Fibroblast of villous mesenchyme (primary cell): ENCODE results near the gene USP33. TPM values are rescaled to one million over a fixed set of nuclear protein-coding genes. Genes with fewer than 3 reads are reported as not detected.
"Not testable (repeated sequence)": the region's sequence is repeated elsewhere in the genome, so short reads cannot be mapped to it uniquely, and the experiment has no call there.

Experiments used
- DNase-seq: peaks from one replicate; pipeline ENCODE4 v3.0.0-alpha.2; 2010; ENCODE audit warnings: low read depth
- H3K4me3 ChIP-seq: 2 replicates; pipeline ENCODE4 v1.5.1; 2011; ENCODE audit warnings: low read depth, mild to moderate bottlenecking, low read length
- total RNA-seq: library from RNA; depleted of rRNA; stranded (reverse); fragments of >200 nt; gene quantifications from 2 replicates; pipeline ENCODE4 v1.2.3, GENCODE V29; 2012
- TF ChIP-seq, protein P1 (sequence below): IDR thresholded peaks from 2 replicates; pipeline ENCODE4 v1.5.1; 2012; ENCODE audit warnings: low read depth, mild to moderate bottlenecking, low read length; ENCODE audit not compliant: insufficient read depth

The USP33 gene
- total RNA-seq, 1 donor: 120 TPM

DNA sequence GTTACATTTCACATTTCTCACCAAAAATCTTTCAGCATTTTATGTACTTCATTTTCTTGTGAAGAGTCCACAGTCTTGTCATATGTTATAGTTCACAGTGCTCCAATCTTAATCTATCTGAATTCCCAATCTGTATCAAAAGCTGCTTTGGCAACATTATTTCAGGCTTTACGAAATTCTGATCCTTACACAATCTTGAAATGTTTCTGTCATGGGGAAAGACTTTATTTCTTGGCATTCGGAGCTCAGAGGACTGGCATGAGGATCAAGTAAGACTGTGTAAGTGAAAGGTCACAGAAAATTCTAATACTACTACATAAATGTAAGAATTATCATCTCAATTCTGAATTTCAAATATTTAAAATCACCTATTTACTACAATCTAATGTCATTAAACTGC lies 2.0 kb downstream of the USP33 start:
- DNase-seq: peak; percentile 72
- TF ChIP-seq, protein P1, sequence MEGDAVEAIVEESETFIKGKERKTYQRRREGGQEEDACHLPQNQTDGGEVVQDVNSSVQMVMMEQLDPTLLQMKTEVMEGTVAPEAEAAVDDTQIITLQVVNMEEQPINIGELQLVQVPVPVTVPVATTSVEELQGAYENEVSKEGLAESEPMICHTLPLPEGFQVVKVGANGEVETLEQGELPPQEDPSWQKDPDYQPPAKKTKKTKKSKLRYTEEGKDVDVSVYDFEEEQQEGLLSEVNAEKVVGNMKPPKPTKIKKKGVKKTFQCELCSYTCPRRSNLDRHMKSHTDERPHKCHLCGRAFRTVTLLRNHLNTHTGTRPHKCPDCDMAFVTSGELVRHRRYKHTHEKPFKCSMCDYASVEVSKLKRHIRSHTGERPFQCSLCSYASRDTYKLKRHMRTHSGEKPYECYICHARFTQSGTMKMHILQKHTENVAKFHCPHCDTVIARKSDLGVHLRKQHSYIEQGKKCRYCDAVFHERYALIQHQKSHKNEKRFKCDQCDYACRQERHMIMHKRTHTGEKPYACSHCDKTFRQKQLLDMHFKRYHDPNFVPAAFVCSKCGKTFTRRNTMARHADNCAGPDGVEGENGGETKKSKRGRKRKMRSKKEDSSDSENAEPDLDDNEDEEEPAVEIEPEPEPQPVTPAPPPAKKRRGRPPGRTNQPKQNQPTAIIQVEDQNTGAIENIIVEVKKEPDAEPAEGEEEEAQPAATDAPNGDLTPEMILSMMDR: no peak
- H3K4me3 ChIP-seq: peak overlapping the region; percentile 88

DNA sequence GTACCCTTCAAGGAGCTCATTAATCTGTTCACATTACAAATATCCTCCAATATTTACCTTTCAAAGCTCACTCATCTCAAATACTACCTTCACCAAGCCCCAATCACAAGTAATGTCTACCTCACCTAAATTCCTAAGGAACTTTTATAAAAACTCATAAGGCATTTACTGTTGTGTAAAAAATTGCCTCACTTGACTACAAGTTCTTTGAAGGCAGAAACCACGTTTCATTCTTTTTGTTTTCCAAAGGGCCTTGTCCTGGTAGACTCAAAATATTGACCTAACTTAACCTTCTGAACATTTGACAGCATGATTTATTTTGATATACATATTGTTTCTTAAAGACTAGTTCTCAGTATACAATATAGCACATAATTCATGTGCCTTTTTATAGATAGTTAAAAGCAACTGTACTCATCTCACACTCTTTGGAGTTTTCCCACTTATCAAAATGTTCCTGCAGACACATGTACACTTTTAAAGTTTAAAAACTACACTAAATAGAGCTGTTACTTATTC lies 2.5 kb downstream of the USP33 start:
- TF ChIP-seq, protein P1: no peak

DNA sequence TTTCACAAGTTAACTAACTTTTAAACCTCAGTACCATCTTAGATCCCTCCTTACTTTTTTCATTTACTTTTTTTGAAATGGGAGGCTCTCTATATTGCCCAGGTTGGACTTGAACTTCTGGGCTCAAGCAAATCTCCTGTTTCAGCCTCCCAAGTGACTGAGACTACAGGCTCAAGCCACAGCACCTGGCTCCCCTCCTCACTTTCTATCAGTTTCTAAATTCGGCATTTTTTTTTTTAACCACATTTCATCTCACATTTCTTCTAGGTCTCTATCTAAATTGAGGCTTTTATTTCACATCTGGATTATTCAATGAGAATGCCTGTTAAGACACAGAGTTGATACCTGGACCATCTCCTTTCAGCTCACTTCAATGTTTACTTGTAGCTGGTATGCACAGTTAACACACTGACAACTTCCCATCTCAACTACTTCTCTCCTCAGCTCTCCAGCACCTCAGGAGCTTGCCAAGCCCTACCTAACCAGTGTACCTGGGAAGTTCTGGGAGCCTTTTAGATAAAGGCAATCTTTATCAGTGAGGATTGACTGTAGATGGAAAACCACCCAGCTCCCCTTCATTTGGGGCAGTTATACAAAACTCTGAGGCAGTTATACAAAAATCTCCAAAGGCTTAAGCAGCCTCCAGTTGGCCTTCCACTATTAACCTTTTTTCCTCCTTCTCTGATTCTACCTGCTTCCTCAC lies 3.4 kb downstream of the USP33 start:
- DNase-seq: no peak
- no peak overlapping the region for H3K4me3 ChIP-seq
- TF ChIP-seq, protein P1: no peak

More for the DNA sequence above, 2.5 kb downstream of the USP33 start:
- peak overlapping the region; percentile 88 for H3K4me3 ChIP-seq
- no peak for DNase-seq

DNA sequence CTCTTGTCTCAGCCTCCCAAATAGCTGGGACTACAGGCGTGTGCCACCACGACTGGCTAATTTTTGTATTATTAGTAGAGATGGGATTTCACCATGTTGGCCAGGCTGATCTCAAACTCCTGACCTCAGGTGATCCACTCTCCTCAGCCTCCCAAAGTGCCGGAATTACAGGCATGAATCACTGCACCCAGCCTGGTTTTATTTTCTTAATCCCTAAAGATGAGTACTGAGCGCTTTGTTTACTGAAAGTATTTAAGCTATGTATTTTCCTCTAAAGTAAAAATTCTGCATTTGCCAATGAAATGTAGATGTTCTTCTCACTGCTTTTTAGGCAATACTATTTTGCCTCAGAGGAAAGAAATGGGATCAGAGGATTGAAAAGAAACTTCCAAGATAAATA lies 10.2 kb downstream of the USP33 start:
- not testable (repeated sequence) for H3K4me3 ChIP-seq
- peak; percentile 37 for DNase-seq

DNA sequence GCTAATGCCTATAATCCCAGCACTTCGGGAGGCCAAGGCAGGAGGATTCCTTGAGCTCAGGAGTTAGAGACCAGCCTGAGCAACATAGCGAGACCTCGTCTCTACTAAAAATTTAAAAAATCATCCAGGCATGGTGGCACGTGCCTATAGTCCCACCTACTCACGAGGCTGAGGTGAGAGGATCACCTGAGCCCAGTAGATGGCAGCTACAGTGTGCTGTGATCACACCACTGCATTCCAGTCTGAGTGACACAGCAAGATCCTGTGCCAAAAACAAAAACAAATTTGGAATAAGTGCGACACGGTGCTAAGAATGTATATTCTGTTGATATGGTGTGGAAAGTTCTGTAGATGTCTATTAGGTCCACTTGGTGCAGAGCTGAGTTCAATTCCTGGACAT lies 15.1 kb downstream of the USP33 start:
- no peak for DNase-seq
- no peak overlapping the region for H3K4me3 ChIP-seq
- TF ChIP-seq, protein P1: no peak

DNA sequence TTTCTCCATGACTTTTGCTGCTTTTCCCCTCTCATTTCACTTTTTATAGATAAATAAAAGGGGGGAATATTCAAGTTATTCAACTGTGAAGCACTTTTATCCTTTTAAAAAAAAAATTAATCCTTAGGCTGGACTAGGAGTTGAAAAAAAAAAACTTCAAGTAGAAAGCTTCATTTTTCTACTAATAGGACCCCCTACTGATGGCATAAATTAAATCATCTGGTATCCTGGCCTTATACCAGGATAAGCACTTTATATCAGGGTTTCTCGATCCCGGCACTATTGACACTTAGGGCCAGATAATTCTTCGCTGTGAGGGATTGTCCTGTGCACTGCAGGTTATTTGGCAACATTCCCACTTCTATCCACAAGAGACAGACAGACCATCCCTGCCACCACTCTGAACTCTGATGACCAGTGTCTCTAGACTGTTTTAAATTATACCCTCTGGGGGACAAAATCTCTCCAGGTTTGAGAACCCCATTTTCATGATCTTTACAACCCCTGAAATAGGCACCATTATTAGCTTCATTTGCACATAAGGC lies 17.6 kb downstream of the USP33 start:
- TF ChIP-seq, protein P1: no peak
- H3K4me3 ChIP-seq: no peak overlapping the region
- no peak for DNase-seq

DNA sequence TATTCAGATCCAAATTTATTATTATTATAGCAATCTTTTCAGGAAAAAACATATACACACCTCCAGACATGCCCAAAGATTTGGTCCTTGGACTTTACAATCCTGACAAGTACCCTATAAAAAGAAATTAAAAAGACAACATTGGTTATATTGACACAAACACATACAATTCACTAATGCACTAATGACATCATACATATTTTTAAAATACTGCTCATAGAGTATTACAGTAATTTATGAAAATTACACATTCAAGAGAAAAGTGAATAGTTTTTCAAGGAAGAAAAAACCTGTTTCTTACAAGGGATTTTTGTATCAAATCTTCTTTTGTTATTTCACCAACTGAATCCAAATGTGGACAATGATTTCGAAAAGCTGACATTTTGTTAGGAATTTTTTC lies 18.3 kb downstream of the USP33 start:
- no peak overlapping the region for H3K4me3 ChIP-seq
- no peak for DNase-seq
- TF ChIP-seq, protein P1: no peak
